Measurements from ENCODE around the gene R3HCC1L.
"Not testable (repeated sequence)": the region's sequence is repeated elsewhere in the genome, so short reads cannot be mapped to it uniquely, and the experiment has no call there.

Gene R3HCC1L

DNA sequence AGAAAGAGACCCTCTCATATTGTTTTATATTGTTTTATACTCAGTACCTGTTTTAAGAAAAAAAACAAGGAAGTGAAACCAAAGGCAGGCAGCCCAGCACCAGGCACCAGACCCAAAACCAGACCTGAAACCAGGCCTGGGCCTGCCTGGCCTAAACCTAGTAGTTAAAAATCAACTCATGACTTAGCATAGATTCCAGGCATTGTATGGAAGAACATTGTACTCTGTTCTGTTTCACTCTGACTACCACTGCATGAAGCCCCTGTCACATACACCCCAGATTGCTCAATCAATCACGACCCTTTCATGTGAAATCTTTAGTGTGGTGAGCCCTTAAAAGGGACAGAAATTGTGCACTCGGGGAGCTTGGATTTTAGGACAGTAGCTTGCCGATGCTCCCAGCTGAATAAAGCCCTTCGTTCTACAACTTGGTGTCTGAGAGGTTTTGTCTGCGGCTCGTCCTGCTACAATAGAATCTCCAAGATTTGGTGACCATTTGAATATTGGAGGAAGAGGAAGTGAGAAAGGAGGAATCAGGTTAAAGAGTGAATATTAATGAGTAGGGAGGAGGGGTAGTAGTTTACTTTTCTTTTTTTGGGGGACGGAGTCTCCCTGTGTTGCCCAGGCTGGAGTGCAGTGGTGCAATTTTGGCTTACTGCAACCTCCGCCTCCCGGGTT is 1.2 kb upstream of the R3HCC1L start:
- DNase-seq: not testable (repeated sequence)

DNA sequence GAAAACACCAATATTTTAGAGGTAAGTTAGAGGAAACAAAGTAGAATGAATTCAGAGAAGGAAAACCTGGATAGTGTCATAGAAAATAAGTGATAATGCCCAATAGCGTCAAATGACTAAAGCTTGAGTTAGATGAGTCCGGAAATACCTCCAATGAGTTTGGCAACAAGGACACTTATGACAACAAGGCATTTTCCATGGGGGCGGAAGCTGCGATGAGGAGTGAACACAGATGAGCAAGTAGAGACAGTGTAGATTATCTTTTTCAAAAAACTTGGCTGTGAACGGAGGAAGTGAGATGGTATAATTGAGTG is 383 bp upstream of the R3HCC1L start:
- no peak for DNase-seq

DNA sequence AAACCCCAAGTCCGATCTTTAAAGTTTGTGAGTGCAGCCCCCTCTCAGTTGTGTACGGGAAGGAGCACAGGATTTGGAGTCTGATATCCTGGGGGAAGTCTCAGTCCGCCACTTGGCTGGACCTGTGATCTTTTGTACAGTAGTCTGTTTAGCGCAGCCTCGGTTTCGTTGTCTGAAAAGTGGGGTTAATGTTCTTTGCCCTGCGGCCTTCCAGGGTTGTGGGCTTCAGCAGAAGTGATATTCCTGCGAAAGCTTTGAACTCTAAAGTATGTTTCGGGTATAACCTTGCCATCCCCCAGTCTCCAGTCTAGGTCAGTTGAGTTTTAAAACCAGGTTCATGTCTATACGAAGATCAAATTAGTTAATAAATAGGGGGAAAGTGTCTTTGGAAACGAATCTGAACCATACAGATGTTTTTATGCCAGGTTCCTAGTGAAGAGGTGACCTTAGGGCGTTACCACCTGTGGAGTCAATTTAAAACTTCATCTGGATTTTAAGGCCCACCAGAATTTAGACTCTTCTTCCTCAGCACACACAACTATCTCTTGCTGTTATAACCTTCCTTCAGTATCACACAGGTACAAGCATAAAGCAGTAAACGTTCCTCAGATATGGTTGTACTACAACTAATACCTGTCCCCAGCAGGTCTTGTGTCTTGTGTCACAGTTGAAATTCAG is 904 bp downstream of the R3HCC1L start:
- no peak for DNase-seq

DNA sequence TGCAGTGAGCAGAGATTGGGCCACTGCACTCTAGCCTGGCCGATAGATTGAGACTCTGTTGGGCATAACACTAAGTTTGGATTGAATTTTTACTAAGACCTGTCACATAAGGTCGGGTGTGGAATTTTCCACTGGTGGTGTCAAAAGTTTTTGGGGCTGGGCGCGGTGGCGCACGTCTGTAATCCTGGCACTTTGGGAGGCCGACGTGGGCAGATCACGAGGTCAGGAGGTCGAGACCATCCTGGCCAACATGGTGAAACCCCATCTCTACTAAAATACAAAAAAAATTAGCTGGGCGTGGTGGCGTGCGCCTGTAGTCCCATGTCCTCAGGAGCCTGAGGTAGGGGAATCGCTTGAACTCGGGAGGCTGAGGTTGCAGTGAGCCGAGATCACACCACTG is 2.3 kb downstream of the R3HCC1L start:
- DNase-seq: not testable (repeated sequence)

DNA sequence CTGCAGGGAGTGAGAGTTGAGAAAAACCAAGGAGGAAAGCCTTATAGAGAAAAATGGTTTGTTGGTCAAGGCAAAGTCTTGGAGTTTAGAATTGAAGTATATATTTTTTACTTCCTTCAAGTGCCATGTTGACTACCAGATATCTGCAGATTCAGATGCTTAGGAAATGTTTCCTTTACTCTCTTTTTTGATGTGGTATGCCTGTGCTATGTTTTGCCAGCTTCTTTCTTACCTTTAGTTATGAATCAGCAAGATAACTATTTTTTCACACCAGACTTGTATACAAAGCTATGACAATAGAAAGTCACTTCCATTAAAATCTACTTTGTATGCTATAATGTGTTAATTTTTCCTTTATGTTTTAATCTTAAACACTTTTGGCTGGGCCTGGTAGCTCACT is 3.6 kb downstream of the R3HCC1L start:
- DNase-seq: no peak

DNA sequence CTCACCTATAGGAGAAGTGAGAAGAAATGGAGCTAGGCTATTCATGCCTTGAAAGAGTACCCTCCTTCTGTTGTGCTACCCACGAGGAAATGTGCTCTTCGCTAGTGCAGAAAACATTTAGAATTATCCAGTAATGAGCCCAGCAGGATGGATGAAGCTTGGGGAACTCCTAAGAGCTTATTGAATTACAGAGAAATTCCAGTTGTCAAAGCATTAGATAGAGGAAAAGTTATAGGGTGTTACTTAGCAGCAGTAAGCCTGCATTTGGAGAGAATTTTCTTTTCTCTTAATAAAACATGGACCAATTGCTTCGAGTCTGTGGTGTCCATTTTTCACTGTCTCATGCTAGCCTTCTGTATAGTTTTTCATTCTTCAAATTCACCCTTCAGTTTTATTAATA is 5.0 kb downstream of the R3HCC1L start:
- no peak for DNase-seq

DNA sequence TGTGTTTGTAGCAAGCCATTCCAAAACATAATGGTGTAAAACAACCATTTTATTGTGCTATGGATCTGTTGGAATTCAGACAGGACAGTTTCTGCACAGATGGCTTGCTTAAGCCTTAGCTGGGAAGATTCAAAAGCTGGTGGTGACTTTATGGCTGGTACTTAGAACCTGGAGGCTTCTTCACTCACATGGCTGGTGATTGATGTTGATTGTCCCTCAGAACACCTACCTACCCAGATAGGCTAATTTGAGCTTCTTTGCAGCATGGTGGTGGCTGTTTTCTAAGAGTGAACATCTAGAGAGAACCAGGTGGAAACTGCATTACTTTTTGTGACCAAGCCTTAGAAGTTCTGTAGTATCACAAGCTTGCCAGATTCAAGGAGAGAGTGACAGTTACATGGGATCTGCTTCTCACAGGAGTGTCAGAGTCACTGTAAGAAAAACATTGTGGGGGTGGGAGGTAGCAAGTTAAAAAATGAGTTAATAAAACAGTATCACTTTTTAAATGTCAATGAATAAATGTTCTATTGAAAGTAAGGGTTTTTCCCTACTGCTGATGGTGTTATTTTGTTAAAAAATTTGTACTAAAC is 7.1 kb downstream of the R3HCC1L start:
- DNase-seq: no peak

DNA sequence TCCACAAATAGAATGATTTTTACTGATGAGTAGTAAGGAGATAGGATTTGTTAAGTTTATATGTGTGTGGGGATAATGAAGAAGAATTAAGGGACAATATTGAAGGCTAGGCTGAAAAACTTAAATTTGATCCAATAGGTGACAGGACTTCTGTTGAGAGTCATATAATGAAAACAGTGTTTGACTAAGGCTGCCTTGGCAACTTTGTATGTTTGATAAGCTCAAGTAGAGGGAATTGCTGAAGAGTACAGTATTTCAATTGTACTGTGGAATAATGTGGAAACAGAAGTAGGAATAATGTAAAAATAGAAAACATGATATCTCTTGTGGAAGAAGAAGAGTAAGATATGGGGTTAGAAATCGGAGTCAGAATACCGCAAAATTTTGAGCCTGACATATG is 10.5 kb downstream of the R3HCC1L start:
- DNase-seq: no peak

DNA sequence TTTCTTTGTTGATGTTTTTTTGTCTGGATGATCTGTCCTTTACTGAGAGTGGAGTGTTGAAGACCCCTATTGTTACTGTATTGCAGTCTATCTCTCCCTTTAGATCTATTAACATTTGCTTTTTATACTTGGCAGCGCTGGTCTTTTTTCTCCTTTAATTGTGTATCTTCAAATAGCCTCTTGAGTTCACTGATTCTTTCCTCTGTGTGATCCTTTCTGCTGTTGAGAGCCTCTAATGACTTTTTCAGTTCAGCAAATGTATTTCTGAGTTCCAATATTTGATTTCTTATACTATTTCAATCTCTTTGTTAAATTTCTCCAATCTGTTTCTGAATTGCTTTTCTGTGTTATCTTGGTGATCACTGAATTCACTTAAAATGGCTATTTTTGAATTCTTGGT is 15.4 kb downstream of the R3HCC1L start:
- DNase-seq: no peak

DNA sequence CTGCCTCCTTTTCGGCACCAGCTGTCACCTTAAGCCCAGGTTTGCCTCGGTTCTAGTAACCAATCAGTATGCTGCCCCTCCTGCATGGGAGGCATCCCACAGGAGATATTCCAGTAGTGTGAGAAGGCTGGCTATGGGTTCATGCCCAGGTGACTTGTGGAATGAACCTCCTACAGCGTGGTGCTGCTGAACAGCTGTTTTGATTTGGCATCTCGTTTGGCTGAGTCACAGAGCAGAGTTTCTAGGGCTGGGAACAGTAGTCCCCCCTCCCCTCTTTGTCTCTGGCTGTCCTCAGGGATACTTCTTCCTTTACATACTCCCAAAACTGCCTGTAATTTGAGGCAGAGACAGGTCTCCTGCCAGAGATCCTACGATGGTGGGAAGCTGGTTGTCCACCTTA is 16.1 kb downstream of the R3HCC1L start:
- no peak for DNase-seq

DNA sequence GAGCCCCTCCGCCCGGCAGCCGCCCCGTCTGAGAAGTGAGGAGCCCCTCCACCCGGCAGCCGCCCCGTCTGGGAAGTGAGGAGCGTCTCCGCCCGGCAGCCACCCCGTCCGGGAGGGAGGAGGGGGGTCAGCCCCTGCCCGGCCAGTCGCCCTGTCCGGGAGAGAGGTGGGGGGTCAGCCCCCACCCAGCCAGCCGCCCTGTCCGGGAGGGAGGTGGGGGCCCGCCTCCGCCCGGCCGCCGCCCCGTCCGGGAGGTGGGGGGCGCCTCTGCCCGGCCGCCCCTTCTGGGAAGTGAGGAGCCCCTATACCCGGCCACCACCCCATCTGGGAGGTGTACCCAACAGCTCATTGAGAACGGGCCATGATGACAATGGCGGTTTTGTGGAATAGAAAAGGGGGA is 18.3 kb downstream of the R3HCC1L start:
- not testable (repeated sequence) for DNase-seq

DNA sequence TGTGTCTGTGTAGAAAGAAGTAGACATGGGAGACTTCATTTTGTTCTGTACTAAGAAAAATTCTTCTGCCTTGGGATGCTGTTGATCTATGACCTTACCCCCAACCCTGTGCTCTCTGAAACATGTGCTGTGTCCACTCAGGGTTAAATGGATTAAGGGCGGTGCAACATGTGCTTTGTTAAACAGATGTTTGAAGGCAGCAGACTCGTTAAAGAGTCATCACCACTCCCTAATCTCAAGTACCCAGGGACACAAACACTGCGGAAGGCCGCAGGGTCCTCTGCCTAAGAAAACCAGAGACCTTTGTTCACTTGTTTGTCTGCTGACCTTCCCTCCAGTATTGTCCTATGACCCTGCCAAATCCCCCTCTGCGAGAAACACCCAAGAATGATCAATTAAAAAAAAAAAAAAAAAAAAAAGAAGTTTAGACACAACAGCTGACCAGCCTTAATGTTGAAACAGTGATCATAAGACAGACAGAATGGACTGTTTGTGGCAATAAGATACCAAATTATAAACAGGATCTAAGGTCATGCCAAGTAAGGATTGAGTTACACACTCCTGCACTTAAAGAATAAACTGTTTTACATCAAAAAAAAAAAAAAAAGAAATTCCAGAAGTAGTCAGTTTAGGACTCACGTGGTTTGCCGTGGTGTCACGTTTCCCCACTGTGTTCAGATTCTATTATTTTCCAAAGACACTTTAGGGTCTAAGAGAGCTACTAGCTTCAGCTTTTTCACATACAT is 18.9 kb downstream of the R3HCC1L start:
- not testable (repeated sequence) for DNase-seq

DNA sequence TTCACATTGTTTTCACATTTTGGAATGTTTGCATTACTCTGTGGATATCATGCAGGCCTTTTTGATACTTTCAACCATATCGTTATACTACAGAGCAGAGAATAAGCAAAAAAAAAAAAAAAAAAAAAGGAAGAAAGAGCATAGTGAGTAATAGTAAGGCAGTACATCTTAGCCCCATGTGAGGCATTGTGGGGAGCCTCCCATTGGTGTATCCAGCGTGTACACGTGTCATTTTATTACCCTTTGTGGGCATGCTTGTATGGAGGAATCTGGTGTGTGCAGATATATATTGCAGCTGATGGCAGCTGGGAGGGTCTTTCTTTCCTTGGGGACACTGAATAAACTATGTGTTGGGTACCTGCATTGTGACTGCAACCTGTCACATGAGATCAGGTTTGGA is 19.6 kb downstream of the R3HCC1L start:
- DNase-seq: no peak

DNA sequence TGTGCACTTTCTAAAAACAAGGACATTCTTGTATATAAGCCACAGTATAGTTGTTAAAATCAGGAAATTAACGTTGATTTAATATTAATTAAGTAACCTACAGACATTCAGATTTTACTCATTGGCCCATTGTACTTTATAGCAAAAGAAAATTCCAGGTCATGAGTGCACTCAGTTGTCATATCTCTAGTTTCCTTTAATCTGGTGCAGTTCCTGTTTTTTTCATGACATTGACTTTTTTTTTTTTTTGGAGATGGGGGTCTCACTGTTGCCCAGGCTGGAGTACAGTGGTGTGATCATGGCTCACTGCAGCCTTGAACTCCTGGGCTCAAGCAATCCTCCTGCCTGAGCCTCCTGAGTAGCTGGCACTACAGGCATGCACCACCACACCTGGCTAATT is 24.1 kb downstream of the R3HCC1L start:
- no peak for DNase-seq

DNA sequence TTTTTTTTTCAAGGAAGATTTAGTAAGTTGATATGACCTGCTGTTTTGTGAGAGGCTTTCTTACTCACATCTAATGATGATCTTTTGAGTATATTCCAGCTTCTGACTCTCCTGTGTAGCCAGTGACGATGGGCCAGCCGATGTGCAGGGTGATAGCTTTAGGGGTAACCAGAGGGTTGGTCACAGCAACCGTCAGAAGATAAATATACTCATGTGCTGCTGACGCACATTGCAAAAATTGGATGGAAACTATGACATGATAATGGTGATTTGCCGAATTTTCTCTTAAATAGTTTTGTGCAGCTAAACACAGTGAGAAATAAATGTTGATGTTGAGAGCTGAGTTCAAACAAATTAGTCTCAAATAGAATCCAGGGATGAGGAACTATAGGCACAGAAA is 29.5 kb downstream of the R3HCC1L start:
- DNase-seq: no peak

DNA sequence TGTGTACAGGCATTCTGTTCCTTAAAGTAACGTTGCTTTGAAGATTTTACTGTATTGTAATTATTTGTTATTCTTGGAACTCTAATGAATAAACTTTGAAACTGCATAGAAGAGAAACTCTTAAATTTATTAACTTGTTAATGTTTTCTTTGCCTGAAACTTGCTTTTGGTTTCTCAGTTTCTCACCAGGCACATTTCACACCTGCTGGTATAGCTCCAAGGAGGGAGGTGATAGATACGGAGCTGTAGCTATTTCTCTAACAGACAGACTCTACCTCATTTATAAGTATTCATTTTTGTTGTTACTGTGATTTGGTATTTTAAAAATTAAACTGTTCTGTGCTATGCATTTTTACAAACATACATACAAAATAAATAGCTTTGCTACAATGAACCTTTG is 32.7 kb downstream of the R3HCC1L start:
- no peak for DNase-seq

DNA sequence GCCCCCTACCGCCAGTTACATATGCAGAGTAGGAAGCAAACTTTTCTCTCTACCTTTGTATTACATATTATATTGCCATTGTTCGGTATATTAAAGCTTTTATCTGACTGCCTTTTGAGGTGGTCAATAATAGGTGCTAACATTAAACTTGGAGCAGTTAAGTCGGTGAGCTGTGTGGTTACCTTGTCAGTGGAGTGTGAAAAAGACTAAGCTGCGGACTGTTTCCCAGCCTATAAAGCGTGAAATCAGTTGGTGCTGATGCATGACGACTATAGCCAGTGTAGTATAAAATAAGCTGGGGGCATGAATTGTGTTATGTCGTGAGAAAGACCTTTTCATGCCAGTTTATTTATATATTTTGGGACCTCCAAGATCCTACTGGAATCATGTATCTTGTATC is 33.7 kb downstream of the R3HCC1L start:
- no peak for DNase-seq

DNA sequence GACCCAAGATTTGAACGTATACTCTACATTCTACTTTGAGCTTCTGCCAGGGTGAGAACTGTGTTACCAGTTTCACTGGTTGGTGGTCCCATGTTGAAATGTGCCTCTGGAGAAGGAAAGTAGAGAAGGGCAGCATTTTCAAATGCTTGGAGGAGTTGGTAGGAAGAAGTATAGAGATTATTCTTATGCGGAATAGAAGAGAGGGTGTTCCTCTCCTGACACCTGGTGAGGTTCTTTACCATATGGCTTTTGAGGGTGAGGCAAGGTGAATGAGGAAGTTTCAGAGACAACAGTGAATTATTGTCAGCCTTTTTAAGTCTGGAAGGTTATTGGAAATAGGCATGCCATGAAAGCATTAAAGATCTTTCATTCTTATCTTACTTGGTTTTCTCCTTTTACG is 34.3 kb downstream of the R3HCC1L start:
- DNase-seq: no peak

DNA sequence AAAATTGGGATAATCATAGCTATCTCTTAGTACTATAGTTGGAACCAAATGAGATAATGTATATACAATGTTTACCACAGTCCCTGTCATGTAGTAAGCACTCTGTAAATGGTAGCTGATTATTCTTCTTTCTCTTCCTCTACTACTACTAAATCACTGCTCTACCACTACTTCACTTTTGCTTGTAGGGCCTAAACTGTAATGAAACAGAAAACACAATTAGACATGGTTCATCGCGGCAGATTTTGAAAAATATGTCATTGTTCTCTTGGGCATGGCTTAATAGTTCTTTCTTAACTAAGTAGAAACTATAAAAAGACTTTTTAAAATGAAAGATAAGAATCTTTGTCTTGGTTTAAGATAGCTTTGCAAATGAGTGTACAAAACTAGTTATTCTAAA is 34.9 kb downstream of the R3HCC1L start:
- no peak for DNase-seq

DNA sequence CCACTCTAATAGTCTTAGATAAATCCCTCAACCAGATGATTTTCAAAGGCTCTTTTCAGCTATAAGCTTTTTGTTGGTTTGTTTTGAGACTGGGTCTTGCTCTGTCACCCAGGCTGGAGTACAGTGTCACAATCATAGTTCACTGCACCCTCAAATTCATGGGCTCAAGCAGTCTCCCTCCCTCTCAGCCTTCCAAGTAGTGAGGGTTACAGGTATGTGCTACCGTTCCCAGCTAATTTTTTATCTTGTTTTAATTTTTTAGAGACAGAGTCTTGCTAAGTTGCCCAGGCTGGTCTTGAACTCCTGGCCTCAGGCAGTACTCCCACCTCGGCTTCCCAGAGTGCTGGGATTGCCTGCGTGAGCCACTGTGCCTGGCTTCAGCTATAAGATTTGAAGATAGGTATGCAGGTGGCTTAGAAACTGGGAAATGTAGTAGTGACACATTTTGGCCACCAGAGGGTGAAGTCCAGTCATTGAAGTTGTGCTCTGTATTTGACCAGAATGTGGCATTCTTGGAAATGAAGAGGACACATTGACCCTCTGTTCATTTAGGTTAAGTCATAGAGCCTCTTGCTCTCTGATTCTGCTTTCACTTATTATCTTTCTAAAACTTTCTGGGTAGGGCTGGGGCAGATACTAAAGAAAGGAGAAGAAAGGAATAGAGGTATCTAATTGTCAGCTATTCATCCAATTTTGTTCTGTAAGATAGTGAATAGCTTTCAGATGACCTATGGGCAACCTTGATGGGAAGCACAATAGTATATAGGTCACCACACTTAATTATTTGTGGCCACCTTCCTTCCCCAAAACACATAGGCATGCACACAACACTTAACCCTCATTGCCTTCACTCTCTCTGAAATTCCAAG is 36.0 kb downstream of the R3HCC1L start:
- peak in 1 of 2 donors; percentile 12 for DNase-seq

DNA sequence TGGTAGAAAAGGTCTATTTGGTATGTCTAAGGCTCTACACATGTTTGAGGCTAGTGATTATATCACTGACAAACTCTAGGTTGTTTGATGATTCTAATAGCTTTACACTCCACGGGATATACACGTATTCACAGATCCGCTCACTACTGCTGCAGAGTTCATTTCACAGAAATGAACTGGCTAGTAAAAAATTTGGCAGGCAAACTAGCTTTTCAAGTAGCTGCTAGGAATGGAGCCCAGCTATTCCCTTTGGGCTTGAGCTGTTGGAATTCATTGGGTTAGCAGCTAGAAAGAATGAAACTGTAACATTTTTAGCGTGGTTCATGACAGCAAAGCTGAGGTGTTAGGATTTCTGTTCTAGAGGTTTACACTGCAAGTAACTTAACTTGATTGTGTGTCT is 37.6 kb downstream of the R3HCC1L start:
- DNase-seq: no peak

DNA sequence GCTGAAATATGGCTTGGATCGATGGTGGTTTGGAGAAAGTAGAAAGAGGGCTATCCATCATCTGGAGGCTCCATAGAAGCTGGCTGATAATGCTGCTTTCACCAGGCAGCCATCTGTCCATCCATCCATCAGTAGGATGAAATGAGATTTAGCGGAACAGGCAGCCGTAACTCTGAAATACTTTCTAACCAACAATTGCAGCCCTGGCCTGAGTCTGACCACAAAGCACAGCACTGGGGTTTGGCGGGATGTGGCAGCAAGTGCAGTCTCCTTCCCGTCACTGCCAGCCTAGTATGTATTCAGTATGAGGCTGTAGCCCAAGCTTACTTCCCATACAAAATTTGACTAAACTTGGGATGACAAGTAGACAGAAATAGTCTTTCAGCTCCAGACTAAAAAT is 38.0 kb downstream of the R3HCC1L start:
- no peak for DNase-seq

DNA sequence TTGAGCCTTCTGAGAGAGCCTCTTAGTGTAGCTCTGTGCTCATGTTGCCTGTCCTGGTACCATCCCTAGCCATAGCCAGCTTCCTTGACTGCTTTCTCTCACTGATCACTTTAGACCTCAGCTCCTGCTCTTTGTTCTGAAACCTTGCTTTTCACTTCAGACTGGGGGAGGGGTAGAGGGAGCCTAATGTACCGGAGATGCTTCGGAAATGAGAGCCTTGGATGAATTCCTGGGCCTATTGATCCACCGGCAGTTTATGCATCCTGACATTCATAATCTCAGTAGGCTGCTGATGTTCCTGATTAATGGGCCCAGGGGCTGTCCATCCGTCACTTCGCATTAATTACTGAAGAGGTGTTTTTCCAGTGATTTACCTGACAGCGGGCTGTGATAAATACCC is 38.8 kb downstream of the R3HCC1L start:
- DNase-seq: no peak

All from hippocampal formation (tissue), 2 donors.